ENCODE results near the gene MESP1.

DNA sequence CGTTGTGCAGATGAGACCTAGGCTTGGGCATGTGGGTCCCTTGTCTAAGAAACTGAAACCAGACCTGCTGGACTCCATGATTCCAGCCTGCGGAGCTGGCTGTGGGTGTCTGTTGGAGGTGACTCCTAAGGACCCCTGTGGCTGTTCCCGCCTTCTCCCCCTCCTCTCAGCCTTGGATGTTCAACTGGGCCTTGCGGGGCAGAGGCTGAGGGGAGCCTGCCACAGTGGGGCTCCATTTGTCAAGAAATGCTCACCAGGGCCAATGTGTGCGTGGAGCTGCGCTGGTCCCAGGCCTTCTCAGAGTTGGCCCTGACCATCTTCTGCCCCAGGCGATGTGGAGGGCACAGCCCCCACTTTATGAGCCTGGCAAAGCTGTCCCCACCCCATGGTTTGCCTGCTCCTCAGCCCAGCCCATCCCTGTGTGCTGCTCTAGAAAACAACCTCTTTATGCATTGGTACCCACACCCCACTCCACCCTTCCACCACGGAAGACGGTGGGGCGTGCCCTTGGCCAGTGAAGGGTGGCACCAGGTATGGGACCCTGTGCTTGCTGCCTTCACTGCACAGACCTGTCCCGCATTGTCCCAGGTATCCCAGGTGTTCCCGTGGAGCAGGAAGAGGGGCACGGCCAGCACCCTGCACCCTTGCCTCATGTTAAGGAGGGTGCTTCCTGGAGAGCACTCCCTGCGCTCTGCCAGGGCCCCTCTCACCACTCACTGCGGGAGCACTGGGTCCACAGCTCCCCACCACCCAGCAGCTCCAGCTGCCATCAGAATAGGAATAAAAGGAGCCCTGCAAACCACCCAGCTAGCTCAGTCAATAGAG is 33.0 kb upstream of the MESP1 start:
- TF ChIP-seq, protein P1, sequence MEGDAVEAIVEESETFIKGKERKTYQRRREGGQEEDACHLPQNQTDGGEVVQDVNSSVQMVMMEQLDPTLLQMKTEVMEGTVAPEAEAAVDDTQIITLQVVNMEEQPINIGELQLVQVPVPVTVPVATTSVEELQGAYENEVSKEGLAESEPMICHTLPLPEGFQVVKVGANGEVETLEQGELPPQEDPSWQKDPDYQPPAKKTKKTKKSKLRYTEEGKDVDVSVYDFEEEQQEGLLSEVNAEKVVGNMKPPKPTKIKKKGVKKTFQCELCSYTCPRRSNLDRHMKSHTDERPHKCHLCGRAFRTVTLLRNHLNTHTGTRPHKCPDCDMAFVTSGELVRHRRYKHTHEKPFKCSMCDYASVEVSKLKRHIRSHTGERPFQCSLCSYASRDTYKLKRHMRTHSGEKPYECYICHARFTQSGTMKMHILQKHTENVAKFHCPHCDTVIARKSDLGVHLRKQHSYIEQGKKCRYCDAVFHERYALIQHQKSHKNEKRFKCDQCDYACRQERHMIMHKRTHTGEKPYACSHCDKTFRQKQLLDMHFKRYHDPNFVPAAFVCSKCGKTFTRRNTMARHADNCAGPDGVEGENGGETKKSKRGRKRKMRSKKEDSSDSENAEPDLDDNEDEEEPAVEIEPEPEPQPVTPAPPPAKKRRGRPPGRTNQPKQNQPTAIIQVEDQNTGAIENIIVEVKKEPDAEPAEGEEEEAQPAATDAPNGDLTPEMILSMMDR (IDR thresholded peaks at IDR 0.05; ENCODE audit: poor library complexity), result no peak
- no peak for TF ChIP-seq EZH2 (IDR thresholded peaks at IDR 0.05; ENCODE audit: borderline replicate concordance)
